GM21825 (cell line): ENCODE measurements around the gene USH2A.

Experiments used
- ATAC-seq: cut with Tn5 transposase; IDR thresholded peaks from one replicate; pipeline ENCODE4 v1.9.1; 2021; ENCODE audit warnings: mild to moderate bottlenecking, moderate library complexity; ENCODE audit not compliant: unreplicated experiment

USH2A gene

GRCh38 chr1:215608646-215609045 is 814.6 kb downstream of the USH2A start:
- ATAC-seq = no peak

DNA sequence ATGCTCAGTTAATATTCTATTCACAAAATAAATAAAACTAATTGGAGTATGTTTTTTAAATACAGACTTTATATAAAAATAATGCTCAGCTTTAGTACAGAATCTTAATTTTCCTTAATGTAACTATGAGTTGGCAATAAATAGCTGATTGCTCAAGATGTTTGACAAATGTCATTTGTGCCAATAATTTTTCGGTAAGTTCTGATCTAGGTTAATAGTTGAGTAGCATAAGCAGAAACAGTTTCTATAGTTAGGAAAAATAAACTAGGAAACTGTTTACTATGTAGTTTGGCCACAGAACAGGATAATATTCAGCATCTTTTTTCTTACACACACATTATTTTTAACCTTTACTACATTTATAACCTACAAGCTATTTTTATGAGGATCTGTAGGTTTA is 815.8 kb downstream of the USH2A start:
- ATAC-seq = no peak

GRCh38 chr1:215606564-215607168 is 816.6 kb downstream of the USH2A start:
- no peak for ATAC-seq

DNA sequence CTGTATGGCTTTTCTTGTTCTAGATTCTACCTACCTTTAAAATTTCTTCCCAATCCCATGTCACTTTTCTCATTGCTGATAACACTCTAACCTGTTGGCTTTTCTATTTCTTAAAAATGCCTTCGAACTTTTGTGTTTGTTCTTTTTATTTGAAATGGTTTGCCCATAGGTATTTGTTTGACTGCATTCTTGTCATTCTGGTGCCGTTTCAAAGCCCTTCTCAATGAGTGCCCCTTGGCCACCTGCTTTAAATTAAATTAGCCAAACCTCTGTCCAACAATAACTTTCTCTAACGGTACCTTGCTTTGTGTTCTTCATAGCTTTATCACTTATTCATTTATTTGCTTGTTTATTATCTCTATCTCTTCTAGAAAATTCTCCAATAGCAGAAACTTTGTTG is 817.2 kb downstream of the USH2A start:
- ATAC-seq = no peak

DNA sequence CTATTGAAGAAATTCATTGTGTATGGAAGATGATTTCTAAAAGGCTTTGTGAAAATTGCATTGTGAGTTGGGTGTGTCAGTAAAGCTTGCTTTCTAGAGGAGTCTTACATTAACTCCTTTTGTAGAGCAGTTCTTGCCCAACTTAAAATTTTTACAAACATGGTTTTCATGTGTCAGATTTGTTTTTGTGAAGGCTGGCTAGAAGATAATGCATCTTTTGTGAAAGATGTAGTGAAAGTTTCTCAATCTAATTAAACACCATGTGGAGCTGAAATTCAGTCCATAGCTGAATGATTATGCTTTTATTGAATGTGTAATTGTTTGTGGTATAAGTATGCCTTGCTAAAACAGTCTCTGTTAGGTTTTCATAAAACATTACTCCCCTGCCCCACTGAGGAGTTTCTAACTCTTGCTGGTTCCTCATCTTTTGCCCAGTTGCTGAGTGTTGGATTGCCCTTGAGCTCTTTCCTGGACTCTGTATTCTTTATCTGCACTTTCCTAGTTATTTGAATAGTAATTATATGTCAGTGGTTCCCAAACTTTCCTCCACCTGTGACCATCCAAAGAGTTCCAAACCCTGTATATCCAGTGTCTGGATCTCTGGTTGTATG is 818.1 kb downstream of the USH2A start:
- no peak for ATAC-seq

GRCh38 chr1:215603319-215603718 is 819.9 kb downstream of the USH2A start:
- no peak for ATAC-seq

GRCh38 chr1:215601276-215601675 is 822.0 kb downstream of the USH2A start:
- no peak for ATAC-seq

GRCh38 chr1:215600867-215601266 is 822.4 kb downstream of the USH2A start:
- no peak for ATAC-seq

GRCh38 chr1:215600258-215600792 is 822.9 kb downstream of the USH2A start:
- ATAC-seq = no peak

GRCh38 chr1:215599418-215600074 is 823.7 kb downstream of the USH2A start:
- no peak for ATAC-seq

GRCh38 chr1:215597961-215598360 is 825.3 kb downstream of the USH2A start:
- no peak for ATAC-seq

DNA sequence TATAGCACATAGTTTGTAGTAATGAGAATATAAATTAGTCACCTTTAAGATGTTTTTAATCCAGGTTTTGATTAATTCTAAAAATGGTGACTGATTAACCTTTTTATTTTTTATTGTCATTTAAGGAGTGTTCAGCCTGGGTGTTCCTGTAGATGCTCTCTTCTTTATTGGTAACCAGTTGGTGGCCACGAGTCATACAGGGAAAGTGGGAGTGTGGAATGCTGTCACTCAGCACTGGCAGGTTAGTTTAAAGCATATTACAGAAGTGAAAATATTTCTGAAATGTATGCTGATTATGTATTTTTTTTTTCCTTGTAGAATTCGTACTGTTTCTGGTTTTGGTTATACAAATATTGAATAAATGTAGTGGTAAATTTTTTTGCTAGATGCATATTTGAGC is 828.0 kb downstream of the USH2A start:
- ATAC-seq = no peak

DNA sequence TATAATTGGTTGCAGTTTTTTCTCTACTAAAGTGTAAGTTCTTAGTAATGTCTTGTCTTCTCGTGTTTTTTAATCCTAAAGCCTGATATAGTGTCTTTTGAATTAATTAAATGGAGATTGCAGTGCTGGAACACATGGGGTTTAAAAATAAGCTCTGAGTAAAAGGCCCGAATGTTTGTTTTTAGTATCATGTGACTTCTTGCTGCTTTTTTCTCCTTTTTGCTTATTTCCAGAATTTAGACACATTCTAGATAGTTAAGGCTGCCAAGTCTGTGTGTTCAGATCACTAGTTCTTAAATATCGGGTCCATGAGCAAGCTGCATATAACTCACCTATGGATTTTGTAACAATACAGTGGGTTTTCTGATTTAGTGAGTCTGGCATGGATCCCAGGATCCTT is 828.6 kb downstream of the USH2A start:
- ATAC-seq = no peak

GRCh38 chr1:215590779-215591491 is 832.3 kb downstream of the USH2A start:
- no peak for ATAC-seq

DNA sequence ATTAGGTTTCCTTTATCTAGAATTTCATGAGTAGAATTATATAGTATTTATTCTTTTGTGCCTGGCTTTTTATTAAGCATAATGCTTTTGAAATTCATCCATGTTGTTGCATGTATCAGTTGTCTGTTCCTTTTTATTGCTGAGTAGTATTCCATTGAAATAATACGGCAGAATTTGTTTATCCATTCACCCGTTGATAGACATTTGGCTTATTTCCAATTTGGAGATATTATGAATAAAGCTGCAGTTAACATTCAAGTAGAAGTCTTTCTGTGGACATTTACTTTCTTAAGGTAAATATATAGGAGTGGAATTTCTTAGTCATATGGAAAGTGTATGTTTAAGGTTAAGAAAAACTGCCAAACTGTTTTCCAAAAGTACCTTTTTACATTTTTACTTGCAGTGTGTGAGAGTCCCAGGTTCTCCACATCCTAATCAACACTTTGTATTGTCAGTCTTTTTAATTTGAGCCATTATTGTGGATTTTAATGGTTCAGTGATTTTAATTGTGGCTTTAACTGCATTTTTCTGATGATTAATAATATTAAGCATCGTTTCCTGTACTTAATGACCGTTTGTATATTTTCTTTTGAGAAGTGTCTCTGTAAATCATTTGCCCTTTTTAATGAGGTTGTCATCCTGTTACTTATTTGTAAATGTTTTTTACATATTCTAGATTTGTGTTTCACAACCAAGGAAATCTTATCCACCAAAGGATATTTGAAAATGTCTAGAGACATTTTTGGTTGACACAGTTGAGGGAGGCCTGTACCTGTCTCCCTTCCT is 833.4 kb downstream of the USH2A start:
- ATAC-seq = no peak

DNA sequence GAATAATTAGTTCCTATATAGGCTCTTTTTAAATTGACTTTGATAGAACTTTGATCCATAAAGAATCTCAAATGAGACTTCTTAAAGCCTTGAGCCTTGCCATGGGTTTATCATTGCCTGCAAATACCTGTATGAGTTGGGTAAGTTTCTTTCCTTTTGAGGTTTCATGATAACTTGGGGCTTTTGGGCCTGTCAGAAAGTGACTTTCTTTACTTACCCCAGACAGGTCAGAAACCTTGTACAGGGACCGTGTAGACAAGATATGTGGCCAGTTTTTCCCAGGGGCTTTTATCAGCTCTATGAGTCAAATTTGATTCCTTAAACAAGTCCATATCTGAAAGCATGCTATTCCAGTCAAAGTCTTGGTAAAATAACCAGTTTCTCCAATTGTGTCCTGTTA is 838.9 kb downstream of the USH2A start:
- no peak for ATAC-seq

DNA sequence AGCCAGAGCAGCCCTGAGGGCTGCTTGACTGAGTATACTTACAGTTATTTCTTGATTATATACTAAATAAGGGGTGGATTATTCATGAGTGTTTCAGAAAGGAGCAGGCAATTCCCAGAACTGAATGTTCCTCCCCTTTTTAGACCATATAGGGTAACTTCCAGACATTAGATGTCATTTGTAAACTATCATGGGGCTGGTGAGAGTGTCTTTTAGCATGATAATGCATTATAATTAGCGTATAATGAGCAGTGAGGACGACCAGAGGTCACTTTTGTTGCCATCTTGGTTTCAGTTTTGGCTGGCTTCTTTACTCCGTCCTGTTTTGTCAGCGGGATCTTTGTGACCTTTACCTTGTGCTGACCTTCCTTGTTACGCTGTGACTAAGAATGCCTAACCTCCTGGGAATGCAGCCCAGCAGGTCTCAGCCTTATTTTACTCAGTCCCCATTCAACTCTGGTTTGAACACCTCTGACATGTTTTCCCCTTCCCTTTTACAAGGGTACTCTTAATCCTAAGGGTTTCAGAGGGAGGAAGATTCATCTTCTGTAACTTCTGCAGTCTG is 840.0 kb downstream of the USH2A start:
- ATAC-seq = no peak

DNA sequence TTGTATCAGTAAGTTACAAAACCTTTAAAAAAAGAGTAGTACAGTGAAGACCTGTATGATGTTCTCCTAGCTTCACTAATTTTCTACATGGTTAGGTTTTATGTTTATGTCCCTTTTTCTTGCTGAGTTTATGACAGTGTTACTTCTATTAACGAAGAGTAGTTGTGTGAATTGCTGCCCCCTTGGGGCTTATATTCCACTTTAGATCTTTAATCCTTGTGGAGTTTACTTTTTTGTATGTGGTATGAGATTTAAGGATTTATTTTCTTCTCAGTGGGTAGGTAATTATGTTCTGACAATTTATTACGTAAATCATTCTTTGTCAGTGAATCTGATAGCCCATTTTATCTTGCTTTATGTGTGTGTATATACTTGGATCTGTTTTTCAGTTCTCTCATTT is 841.4 kb downstream of the USH2A start:
- no peak for ATAC-seq
